Mesodermal cell (in vitro differentiated cells): ENCODE measurements around the gene OPRM1.

ENCODE experiments used
- H3K27ac ChIP-seq: 2 replicates; pipeline ENCODE4 v1.7.0; 2013; ENCODE audit warnings: mild to moderate bottlenecking, low read depth, low read length, moderate library complexity; ENCODE audit not compliant: severe bottlenecking
- H3K36me3 ChIP-seq: 2 replicates; pipeline ENCODE4 v1.7.1; 2013; ENCODE audit warnings: mild to moderate bottlenecking, low read length, moderate library complexity; ENCODE audit not compliant: control insufficient read depth, insufficient read depth
- H3K4me1 ChIP-seq: one replicate; pipeline ENCODE4 v1.7.1; 2013; ENCODE audit warnings: mild to moderate bottlenecking, low read length; ENCODE audit not compliant: insufficient read depth, control insufficient read depth, poor library complexity, severe bottlenecking
- H3K4me3 ChIP-seq: 2 replicates; pipeline ENCODE4 v1.7.0; 2013; ENCODE audit warnings: low read length, control low read depth, mild to moderate bottlenecking; ENCODE audit not compliant: insufficient read depth, poor library complexity, severe bottlenecking; ENCODE audit errors: extremely low read depth
- H3K9me3 ChIP-seq: 2 replicates; pipeline ENCODE4 v1.7.1; 2013; ENCODE audit warnings: mild to moderate bottlenecking, low read length, moderate library complexity; ENCODE audit not compliant: control insufficient read depth
- WGBS, 2 experiments: methylation state at CpG; one replicate each; pipeline ENCODE4 v1.1.5; 2013; ENCODE audit warnings: missing lambda C conversion rate in 2 of 2; ENCODE audit not compliant: insufficient coverage in 2 of 2; 5-methylcytosine and 5-hydroxymethylcytosine counted together

OPRM1 gene

GRCh38 chr6:154252678-154253077 is 213.6 kb downstream of the OPRM1 start:
- no peaks in the 10 kb centered on the region for H3K9me3 ChIP-seq
- WGBS, 2 experiments, result 92 to 100% methylated on average over 2 to 3 of the region's 3 CpGs

DNA sequence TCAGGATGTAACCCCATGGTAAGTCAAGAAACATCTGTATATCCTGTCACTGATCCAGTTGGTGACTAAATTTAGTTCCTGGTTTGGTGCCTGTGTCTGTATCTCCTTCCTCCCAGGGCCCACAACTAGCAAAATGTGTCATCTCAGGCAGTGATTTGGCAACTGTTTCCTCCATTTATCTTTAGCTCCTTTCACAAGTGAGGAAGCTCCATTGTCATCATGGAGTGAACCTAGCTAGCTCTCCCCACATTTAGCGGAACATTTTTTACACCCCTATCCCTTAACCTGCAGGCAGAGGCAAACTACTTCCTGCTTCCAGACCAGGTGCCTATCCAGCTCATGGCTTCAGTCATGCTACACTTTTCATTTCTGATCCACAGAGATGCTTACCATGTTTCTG is 218.0 kb downstream of the OPRM1 start:
- 88 to 100% methylated on average over 1 of the region's 1 CpG for WGBS, 2 experiments
- H3K27ac ChIP-seq, result no peak overlapping the region
- H3K4me3 ChIP-seq, result no peak overlapping the region

More at GRCh38 chr6:154252678-154253077, 213.6 kb downstream of the OPRM1 start:
- Histone ChIP-seq H3K27ac (no peak overlapping the region), H3K4me3 (no peak overlapping the region), H3K4me1 (peaks cover under 1% of the 10 kb centered on the region), H3K36me3 (no peaks in the 10 kb centered on the region)

DNA sequence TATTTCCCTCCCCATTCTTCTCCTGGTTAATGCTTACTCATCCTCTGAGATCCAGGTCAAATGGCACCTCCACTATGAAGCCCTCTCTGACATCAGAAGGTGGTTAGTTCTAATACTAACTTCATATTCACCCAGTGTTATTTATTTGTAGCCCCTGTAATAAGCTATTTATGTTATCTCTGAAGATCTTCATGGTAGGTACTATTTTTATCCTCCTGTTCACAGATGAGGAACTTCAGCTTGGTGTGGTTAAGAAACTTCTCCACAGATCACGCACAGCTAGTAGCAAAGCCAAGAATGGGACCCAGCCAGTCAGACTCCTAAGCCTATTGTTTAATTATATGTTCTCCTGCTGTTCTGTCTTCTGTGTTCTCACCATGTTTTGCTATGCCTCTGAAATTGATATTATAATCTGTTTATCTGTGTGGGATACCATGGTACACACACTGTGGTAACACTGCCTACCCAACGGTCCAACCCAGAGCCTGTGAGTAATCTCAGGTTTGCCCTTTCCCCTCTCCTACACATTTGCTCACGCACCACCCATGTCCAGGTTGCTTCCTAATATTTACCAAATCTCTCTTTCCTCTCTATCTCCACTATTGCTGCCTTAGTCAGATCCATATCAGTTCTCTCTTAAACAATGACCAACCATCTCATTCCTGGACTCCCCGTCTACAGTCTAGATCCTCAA is 219.2 kb downstream of the OPRM1 start:
- no peaks in the 10 kb centered on the region for H3K4me1 ChIP-seq
- H3K4me3 ChIP-seq, result no peak overlapping the region
- H3K27ac ChIP-seq, result no peak overlapping the region
- no peaks in the 10 kb centered on the region for H3K9me3 ChIP-seq
- 89 to 100% methylated on average over 3 of the region's 4 CpGs for WGBS, 2 experiments
- no peaks in the 10 kb centered on the region for H3K36me3 ChIP-seq

More for the DNA sequence above, 218.0 kb downstream of the OPRM1 start:
- H3K9me3 ChIP-seq, result no peaks in the 10 kb centered on the region
- H3K4me1 ChIP-seq, result no peaks in the 10 kb centered on the region
- no peaks in the 10 kb centered on the region for H3K36me3 ChIP-seq

- no peaks in the 10 kb centered on the region for H3K9me3 ChIP-seq
- H3K36me3 ChIP-seq, result no peaks in the 10 kb centered on the region
- H3K4me3 ChIP-seq, result no peak overlapping the region
- H3K4me1 ChIP-seq, result no peaks in the 10 kb centered on the region
- no peak overlapping the region for H3K27ac ChIP-seq
- WGBS, 2 experiments, result 96 to 100% methylated on average over 1 to 4 of the region's 7 CpGs
These were observed 222.8 kb downstream of the OPRM1 start for GRCh38 chr6:154261688-154262397.

DNA sequence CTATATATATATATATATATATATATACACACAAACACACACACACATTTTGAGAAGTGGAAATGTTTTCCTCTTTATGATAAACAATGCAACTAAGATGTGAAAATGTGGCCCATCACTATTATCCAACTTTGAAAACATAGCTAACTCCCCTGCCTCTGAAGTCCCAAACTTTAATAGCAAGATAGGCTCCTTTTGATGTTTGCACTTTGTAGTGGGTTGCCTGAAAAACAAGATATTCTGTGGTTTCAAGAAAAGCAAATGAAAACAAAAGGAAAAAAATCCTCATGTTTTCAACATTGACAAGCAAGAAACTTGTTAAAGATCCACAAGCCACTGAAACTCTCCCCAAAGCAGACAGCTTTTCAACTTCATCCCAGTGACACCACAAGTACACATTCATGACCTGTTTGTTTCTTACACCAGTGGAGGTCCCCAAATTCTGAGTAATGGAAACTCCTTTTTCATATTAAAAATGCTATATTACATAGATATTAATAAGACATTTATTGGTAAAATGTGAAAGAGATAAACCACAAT is 227.6 kb downstream of the OPRM1 start:
- Histone ChIP-seq H3K9me3 (no peaks in the 10 kb centered on the region), H3K4me3 (no peak overlapping the region), H3K36me3 (no peaks in the 10 kb centered on the region), H3K4me1 (no peaks in the 10 kb centered on the region), H3K27ac (no peak overlapping the region)

- no peak overlapping the region for H3K4me3 ChIP-seq
- no peaks in the 10 kb centered on the region for H3K9me3 ChIP-seq
- H3K27ac ChIP-seq, result no peak overlapping the region
- H3K36me3 ChIP-seq, result no peaks in the 10 kb centered on the region
- 81 to 89% methylated on average over 3 of the region's 3 CpGs for whole genome bisulfite sequencing, 2 experiments
- H3K4me1 ChIP-seq, result no peaks in the 10 kb centered on the region
These were observed 228.6 kb downstream of the OPRM1 start for GRCh38 chr6:154267508-154268106.

DNA sequence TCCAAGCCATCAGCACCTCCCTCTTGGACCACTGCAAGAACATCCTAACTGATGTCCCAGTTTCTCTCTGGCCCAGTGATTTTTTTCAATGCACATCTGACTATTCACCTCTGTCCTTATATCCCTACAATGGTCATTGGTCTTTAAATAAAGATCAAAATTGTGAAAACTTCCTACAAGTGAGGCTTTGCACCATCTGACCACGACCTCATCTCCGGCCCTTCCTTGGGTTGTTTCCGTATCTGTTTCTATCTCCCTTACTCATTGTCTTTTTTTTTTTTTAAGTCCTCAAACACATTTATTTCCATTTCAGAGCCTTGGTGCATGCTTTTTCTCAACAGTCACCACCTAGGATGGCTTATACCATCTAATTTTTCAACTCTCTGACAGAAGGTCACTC is 229.4 kb downstream of the OPRM1 start:
- no peaks in the 10 kb centered on the region for H3K9me3 ChIP-seq
- WGBS, 2 experiments, result 97 to 100% methylated on average over 3 of the region's 3 CpGs
- no peaks in the 10 kb centered on the region for H3K36me3 ChIP-seq
- no peak overlapping the region for H3K27ac ChIP-seq
- no peak overlapping the region for H3K4me3 ChIP-seq
- no peaks in the 10 kb centered on the region for H3K4me1 ChIP-seq

DNA sequence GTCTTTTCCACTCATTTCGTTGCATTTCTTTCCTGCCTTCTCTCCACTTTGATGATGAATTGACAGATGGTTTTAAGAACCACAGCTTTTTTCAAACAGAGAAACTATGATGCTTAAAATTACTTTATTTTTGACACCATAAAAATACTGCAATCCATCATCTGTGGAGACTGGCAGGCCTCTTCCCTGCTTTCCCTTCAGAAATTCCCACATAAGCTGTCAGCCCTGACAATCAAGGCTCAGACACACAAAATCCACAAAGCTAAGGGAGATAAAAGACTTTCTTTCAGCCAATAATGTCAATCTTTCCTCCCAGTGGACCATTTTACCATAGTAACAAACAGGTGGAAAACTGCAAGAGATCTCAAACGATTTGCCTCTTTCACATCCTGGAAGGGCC is 235.1 kb downstream of the OPRM1 start:
- no peaks in the 10 kb centered on the region for H3K36me3 ChIP-seq
- WGBS, 2 experiments, result 71 to 92% methylated on average over 1 of the region's 2 CpGs
- H3K4me3 ChIP-seq, result no peak overlapping the region
- no peaks in the 10 kb centered on the region for H3K9me3 ChIP-seq
- no peaks in the 10 kb centered on the region for H3K4me1 ChIP-seq
- no peak overlapping the region for H3K27ac ChIP-seq

- Histone ChIP-seq H3K27ac (no peak overlapping the region), H3K36me3 (no peaks in the 10 kb centered on the region), H3K4me3 (no peak overlapping the region), H3K9me3 (no peaks in the 10 kb centered on the region), H3K4me1 (no peaks in the 10 kb centered on the region)
- 84 to 87% methylated on average over 6 to 9 of the region's 11 CpGs for whole genome bisulfite sequencing, 2 experiments
These were observed 238.0 kb downstream of the OPRM1 start for GRCh38 chr6:154276810-154277628.

DNA sequence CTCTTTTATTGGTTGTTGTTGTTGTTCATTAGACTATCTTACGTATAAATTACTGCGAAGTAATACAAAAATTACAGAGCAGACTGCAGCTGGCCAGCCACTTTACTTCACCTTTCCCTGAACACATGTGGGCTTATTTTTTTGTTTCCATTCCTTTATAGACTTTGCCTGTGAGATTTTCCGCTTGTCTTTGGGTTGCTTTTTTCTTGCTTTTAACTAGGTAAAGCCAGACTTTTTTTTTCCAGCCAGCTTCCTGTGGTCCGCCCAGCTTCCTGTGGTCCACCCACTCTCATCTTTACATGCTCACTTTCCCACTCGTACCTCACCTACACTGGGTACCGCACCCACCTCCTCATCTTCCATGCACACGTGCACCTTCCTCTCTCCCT is 238.6 kb downstream of the OPRM1 start:
- H3K4me3 ChIP-seq, result no peak overlapping the region
- 89 to 97% methylated on average over 4 to 7 of the region's 7 CpGs for WGBS, 2 experiments
- peaks cover 1% of the 10 kb centered on the region for H3K9me3 ChIP-seq
- H3K27ac ChIP-seq, result no peak overlapping the region
- no peaks in the 10 kb centered on the region for H3K4me1 ChIP-seq
- no peaks in the 10 kb centered on the region for H3K36me3 ChIP-seq
